Measurements from ENCODE around the gene SDR42E2.
"Not testable (repeated sequence)": the region's sequence is repeated elsewhere in the genome, so short reads cannot be mapped to it uniquely, and the experiment has no call there.

Gene SDR42E2

GRCh38 chr16:22206013-22206841 is 43.9 kb downstream of the SDR42E2 start, which contains the start of gene EEF2K:
Gene EEF2K, plus strand, starts transcription at chr16:22206278. Its CDS starts 19,452 bp downstream, at chr16:22225730.
- CTCF ChIA-PET, result interaction anchor here (0.7 to 8.6 kb wide), 8 partner anchors 10 to 94 kb away, joined by 3 to 64 read pairs (median 4); partner anchors contain the start of gene POLR3E
- H3K36me3 Mint-ChIP-seq, result peaks cover 16% of the 10 kb centered on the region
- DNase-seq, result peak; percentile 89
- peak within 1 kb of the TSS; percentile 95 for H3K4me3 Mint-ChIP-seq
- H3K27ac Mint-ChIP-seq, result peak within 1 kb of the TSS; percentile 76
- H3K4me1 Mint-ChIP-seq, result peaks cover 53% of the 10 kb centered on the region
- H3K9me3 Mint-ChIP-seq, result peaks cover 3% of the 10 kb centered on the region
- H3K27me3 Mint-ChIP-seq, result no peaks in the 10 kb centered on the region

GRCh38 chr16:22206842-22207714 is 44.8 kb downstream of the SDR42E2 start:
- H3K36me3 Mint-ChIP-seq, result peaks cover 18% of the 10 kb centered on the region
- H3K4me1 Mint-ChIP-seq, result peaks cover 54% of the 10 kb centered on the region
- no peaks in the 10 kb centered on the region for H3K27me3 Mint-ChIP-seq
- CTCF ChIA-PET, result interaction anchor here (0.6 to 8.6 kb wide), 8 partner anchors 8 to 647 kb away, joined by 3 to 64 read pairs (median 4); partner anchors contain the start of gene POLR3E
- DNase-seq, result peak; percentile 57
- H3K4me3 Mint-ChIP-seq, result peak overlapping the region; percentile 95
- peak overlapping the region; percentile 76 for H3K27ac Mint-ChIP-seq
- H3K9me3 Mint-ChIP-seq, result peaks cover 3% of the 10 kb centered on the region

- peak overlapping the region; percentile 95 for H3K4me3 Mint-ChIP-seq
- peaks cover 22% of the 10 kb centered on the region for H3K36me3 Mint-ChIP-seq
- H3K27ac Mint-ChIP-seq, result peak overlapping the region; percentile 16
- no peaks in the 10 kb centered on the region for H3K27me3 Mint-ChIP-seq
- CTCF ChIA-PET, result interaction anchor here (1.0 to 8.6 kb wide), 4 partner anchors 9 to 93 kb away, joined by 3 to 64 read pairs (median 38); partner anchors contain the start of gene POLR3E
- peaks cover 3% of the 10 kb centered on the region for H3K9me3 Mint-ChIP-seq
- DNase-seq, result no peak
- peaks cover 54% of the 10 kb centered on the region for H3K4me1 Mint-ChIP-seq
Observed at GRCh38 chr16:22207715-22208360, 45.5 kb downstream of the SDR42E2 start.

DNA sequence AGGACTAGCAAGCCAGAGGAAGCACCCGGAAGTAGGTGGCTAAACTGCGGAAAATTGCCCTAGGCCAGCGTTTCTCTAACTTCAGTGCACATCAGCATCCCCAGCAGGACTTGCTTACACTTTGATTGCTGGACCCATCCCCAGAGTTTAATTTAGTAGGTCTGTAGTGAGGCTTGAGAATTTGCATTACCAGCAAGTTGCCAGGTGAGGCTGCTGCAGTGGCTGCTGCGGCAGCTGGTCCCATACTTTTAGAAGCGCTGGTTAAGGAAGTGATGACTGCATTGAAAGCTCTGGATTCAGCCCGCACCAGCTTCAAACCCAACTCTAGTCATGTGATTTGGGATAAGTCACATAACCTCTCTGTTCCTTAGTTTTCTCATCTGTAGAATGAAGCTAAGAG is 48.0 kb downstream of the SDR42E2 start:
- H3K27me3 Mint-ChIP-seq, result no peaks in the 10 kb centered on the region
- DNase-seq, result no peak
- CTCF ChIA-PET, result interaction anchor here (2.2 kb wide), 1 partner anchor 91 kb away, joined by 10 read pairs; no protein-coding TSS in a partner anchor
- H3K27ac Mint-ChIP-seq, result no peak overlapping the region
- no peak overlapping the region for H3K4me3 Mint-ChIP-seq
- H3K36me3 Mint-ChIP-seq, result peaks cover 39% of the 10 kb centered on the region
- peaks cover 44% of the 10 kb centered on the region for H3K4me1 Mint-ChIP-seq
- H3K9me3 Mint-ChIP-seq, result peaks cover 3% of the 10 kb centered on the region

GRCh38 chr16:22210854-22211253 is 48.5 kb downstream of the SDR42E2 start:
- no peak overlapping the region for H3K27ac Mint-ChIP-seq
- no peak overlapping the region for H3K4me3 Mint-ChIP-seq
- DNase-seq, result no peak
- H3K4me1 Mint-ChIP-seq, result peaks cover 39% of the 10 kb centered on the region
- CTCF ChIA-PET, result interaction anchor here (0.7 to 2.2 kb wide), 3 partner anchors 59 to 142 kb away, joined by 3 to 10 read pairs (median 6); no protein-coding TSS in a partner anchor
- H3K9me3 Mint-ChIP-seq, result peaks cover 3% of the 10 kb centered on the region
- H3K27me3 Mint-ChIP-seq, result no peaks in the 10 kb centered on the region
- H3K36me3 Mint-ChIP-seq, result peaks cover 39% of the 10 kb centered on the region

- no peak for DNase-seq
- H3K4me3 Mint-ChIP-seq, result no peak overlapping the region
- H3K9me3 Mint-ChIP-seq, result peaks cover 3% of the 10 kb centered on the region
- CTCF ChIA-PET, result interaction anchor here (1.2 kb wide), 1 partner anchor 87 kb away, joined by 3 read pairs; no protein-coding TSS in a partner anchor
- H3K4me1 Mint-ChIP-seq, result peaks cover 31% of the 10 kb centered on the region
- H3K27me3 Mint-ChIP-seq, result no peaks in the 10 kb centered on the region
- H3K27ac Mint-ChIP-seq, result peak overlapping the region; percentile 33
- H3K36me3 Mint-ChIP-seq, result peaks cover 45% of the 10 kb centered on the region
Observed at GRCh38 chr16:22213236-22213635, 50.9 kb downstream of the SDR42E2 start.

GRCh38 chr16:22213801-22214200 is 51.5 kb downstream of the SDR42E2 start:
- H3K9me3 Mint-ChIP-seq, result peaks cover 3% of the 10 kb centered on the region
- no peaks in the 10 kb centered on the region for H3K27me3 Mint-ChIP-seq
- no peak for DNase-seq
- peaks cover 43% of the 10 kb centered on the region for H3K36me3 Mint-ChIP-seq
- no peak overlapping the region for H3K27ac Mint-ChIP-seq
- peaks cover 27% of the 10 kb centered on the region for H3K4me1 Mint-ChIP-seq
- CTCF ChIA-PET, result interaction anchor here (1.2 kb wide), 1 partner anchor 87 kb away, joined by 3 read pairs; no protein-coding TSS in a partner anchor
- no peak overlapping the region for H3K4me3 Mint-ChIP-seq

- no peak overlapping the region for H3K4me3 Mint-ChIP-seq
- peaks cover 3% of the 10 kb centered on the region for H3K9me3 Mint-ChIP-seq
- CTCF ChIA-PET, result interaction anchor here (1.2 kb wide), 1 partner anchor 86 kb away, joined by 3 read pairs; no protein-coding TSS in a partner anchor
- no peak for DNase-seq
- H3K4me1 Mint-ChIP-seq, result peaks cover 24% of the 10 kb centered on the region
- H3K27me3 Mint-ChIP-seq, result no peaks in the 10 kb centered on the region
- H3K36me3 Mint-ChIP-seq, result peaks cover 43% of the 10 kb centered on the region
- peak overlapping the region; percentile 65 for H3K27ac Mint-ChIP-seq
Observed at GRCh38 chr16:22214402-22214801, 52.1 kb downstream of the SDR42E2 start.

DNA sequence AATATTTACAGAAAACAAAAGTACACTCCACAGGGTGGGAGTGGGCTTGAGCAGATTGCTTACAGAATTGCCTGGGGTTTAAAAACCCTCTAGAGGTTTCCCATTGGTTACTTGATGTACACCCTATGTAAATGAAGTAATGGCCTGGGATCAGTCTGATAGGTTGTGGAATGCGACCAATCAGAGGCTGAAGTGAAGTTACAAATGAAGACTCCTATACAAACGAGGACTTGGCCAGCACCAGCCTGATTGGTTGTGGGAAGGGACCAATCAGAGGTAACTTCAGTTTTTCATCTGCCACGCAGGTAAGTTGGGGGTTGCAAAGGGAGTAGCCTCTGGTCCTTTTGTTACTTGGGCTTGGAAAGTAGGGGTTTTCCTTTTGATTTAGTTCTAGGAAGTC is 52.6 kb downstream of the SDR42E2 start:
- Mint-ChIP-seq H3K27ac (peak overlapping the region; percentile 65), H3K36me3 (peaks cover 43% of the 10 kb centered on the region), H3K4me1 (peaks cover 22% of the 10 kb centered on the region), H3K4me3 (no peak overlapping the region), H3K27me3 (no peaks in the 10 kb centered on the region), H3K9me3 (peaks cover 3% of the 10 kb centered on the region)
- no peak for DNase-seq
- CTCF ChIA-PET, result no interaction called here

GRCh38 chr16:22216191-22216831 is 54.0 kb downstream of the SDR42E2 start:
- no peak overlapping the region for H3K27ac Mint-ChIP-seq
- CTCF ChIA-PET, result interaction anchor here (1.4 kb wide), 1 partner anchor 81 kb away, joined by 3 read pairs; the partner anchor contains the start of gene POLR3E
- no peak overlapping the region for H3K4me3 Mint-ChIP-seq
- peaks cover 30% of the 10 kb centered on the region for H3K36me3 Mint-ChIP-seq
- H3K9me3 Mint-ChIP-seq, result no peaks in the 10 kb centered on the region
- H3K4me1 Mint-ChIP-seq, result peaks cover 10% of the 10 kb centered on the region
- DNase-seq, result no peak
- H3K27me3 Mint-ChIP-seq, result no peaks in the 10 kb centered on the region

DNA sequence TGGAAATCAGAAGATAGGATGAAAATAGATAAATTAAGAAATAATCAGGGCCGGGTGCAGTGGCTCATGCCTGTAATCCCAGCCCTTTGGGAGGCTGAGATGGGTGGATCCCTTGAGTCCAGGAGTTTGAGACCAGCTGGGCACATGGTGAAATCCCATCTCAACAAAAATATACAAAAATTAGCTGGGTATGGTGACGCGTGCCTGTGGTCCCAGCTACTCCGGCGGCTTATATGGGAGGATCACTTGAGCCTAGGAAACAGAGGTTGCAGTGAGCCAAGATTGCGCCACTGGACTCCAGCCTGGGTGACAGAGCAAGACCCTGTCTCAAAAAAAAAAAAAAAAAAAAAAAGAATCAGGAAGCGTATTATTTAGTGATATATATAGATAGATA is 54.5 kb downstream of the SDR42E2 start:
- Mint-ChIP-seq H3K36me3 (peaks cover 30% of the 10 kb centered on the region), H3K4me1 (peaks cover 10% of the 10 kb centered on the region)
- not testable (repeated sequence) for H3K27ac Mint-ChIP-seq, DNase-seq, H3K9me3 Mint-ChIP-seq, H3K27me3 Mint-ChIP-seq, H3K4me3 Mint-ChIP-seq
- CTCF ChIA-PET, result interaction anchor here (1.4 kb wide), 1 partner anchor 80 kb away, joined by 3 read pairs; the partner anchor contains the start of gene POLR3E

- no peaks in the 10 kb centered on the region for H3K27me3 Mint-ChIP-seq
- CTCF ChIA-PET, result no interaction called here
- peaks cover 24% of the 10 kb centered on the region for H3K36me3 Mint-ChIP-seq
- H3K4me3 Mint-ChIP-seq, result no peak overlapping the region
- peaks cover 10% of the 10 kb centered on the region for H3K4me1 Mint-ChIP-seq
- peak; percentile 36 for DNase-seq
- H3K27ac Mint-ChIP-seq, result peak overlapping the region; percentile 15
- no peaks in the 10 kb centered on the region for H3K9me3 Mint-ChIP-seq
Observed at GRCh38 chr16:22217890-22218730, 55.8 kb downstream of the SDR42E2 start.

Data from activated naive CD4-positive, alpha-beta T cell treated with anti-CD3 and anti-CD28 coated beads, Interleukin-2, amount 10 ng/mL, durations not matched to agents 7 days and 5 days (primary cell).